A549 (cell line): ENCODE measurements around the gene ERBB2. TPM values are rescaled to one million over a fixed set of nuclear protein-coding genes. Genes with fewer than 3 reads are reported as not detected.

Experiments
- ATAC-seq, 2 experiments: fragments of 200-7000 bp in 1 of 2; fragments of >200 bp in 1 of 2; cut with Nextera tagmentation in 1 of 2; cut with Tn5 transposase in 1 of 2; 3 replicates each; pipeline versions ENCODE4 v1.8.0 to v1.9.1; 2018 to 2020; ENCODE audit warnings: mild to moderate bottlenecking in 1 of 2, moderate library complexity in 1 of 2
- CTCF ChIA-PET: fragments of 300-600 bp; sonication (Branson Sonifier 250); formaldehyde crosslinking; extraction: SDS; loops from one replicate; lab custom pipeline; 2021; ENCODE audit warnings: antibody characterized with exemption, inconsistent platforms; lab: Yijun Ruan, JAX
- POLR2A ChIA-PET: fragments of 350-600 bp; formaldehyde crosslinking; extraction: SDS; loops from one replicate; lab custom pipeline; 2021; ENCODE audit warnings: antibody characterized with exemption, inconsistent platforms; lab: Yijun Ruan, JAX
- DNase-seq, 2 experiments: peaks; one replicate each; pipeline versions ENCODE4 v3.0.0 to v3.0.0-alpha.2; 2011 to 2016; ENCODE audit warnings: low read depth in 1 of 2, low spot score in 1 of 2
- FAIRE-seq: peaks from 2 replicates; lab custom pipeline; 2011; peaks lifted over from hg19 to GRCh38; lab: Jason Lieb, UNC
- H3K27ac ChIP-seq, 2 experiments: fragments of >200 bp; sonication (Bioruptor Twin); formaldehyde crosslinking; 3 replicates each; pipeline ENCODE4 v1.5.1; 2016 to 2017
- H3K4me1 ChIP-seq: fragments of >200 bp; sonication (Bioruptor Twin); formaldehyde crosslinking; 3 replicates; pipeline ENCODE4 v1.6.1; 2016
- H3K4me2 ChIP-seq: fragments of >200 bp; sonication (Bioruptor Twin); formaldehyde crosslinking; 3 replicates; pipeline ENCODE4 v1.6.1; 2016
- H3K4me3 ChIP-seq: fragments of >200 bp; sonication (Bioruptor Twin); formaldehyde crosslinking; 3 replicates; pipeline ENCODE4 v1.5.1; 2016
- H3K9me3 ChIP-seq: fragments of >200 bp; sonication (Bioruptor Twin); formaldehyde crosslinking; 3 replicates; pipeline ENCODE4 v1.6.1; 2016
- BCL3 ChIP-seq: fragments of >200 bp; sonication (Bioruptor Twin); formaldehyde crosslinking; IDR thresholded peaks from 3 replicates; pipeline ENCODE4 v1.6.1; 2016
- BHLHE40 ChIP-seq: IDR thresholded peaks from 2 replicates; pipeline ENCODE4 v1.6.1; 2012; ENCODE audit warnings: low read depth, low read length, inconsistent platforms
- E2F6 ChIP-seq: IDR thresholded peaks from 2 replicates; pipeline ENCODE4 v1.6.1; 2012; ENCODE audit warnings: low read depth, borderline replicate concordance
- EP300 ChIP-seq, 2 experiments: fragments of >200 bp; sonication (Bioruptor Twin); formaldehyde crosslinking; IDR thresholded peaks; 2 replicates in 1 of 2; 3 replicates in 1 of 2; pipeline ENCODE4 v1.6.1; 2016 to 2017
- FOSB ChIP-seq: fragments of 250-450 bp; sonication (Bioruptor Pico); IDR thresholded peaks from 2 replicates; pipeline ENCODE4 v1.5.0; 2020; ENCODE audit warnings: mild to moderate bottlenecking, moderate library complexity
- HOXA7 ChIP-seq: fragments of 250-450 bp; sonication (Bioruptor Pico); IDR thresholded peaks from 2 replicates; pipeline ENCODE4 v1.5.0; 2020; ENCODE audit warnings: mild to moderate bottlenecking, moderate library complexity
- HOXB13 ChIP-seq: fragments of 250-450 bp; sonication (Bioruptor Pico); IDR thresholded peaks from 2 replicates; pipeline ENCODE4 v1.5.0; 2020; ENCODE audit warnings: low read depth, mild to moderate bottlenecking, moderate library complexity
- MAFK ChIP-seq: fragments of 450-650 bp; IDR thresholded peaks from 2 replicates; pipeline ENCODE4 v1.6.1; 2014; ENCODE audit not compliant: partially characterized antibody
- MYC ChIP-seq: IDR thresholded peaks from 2 replicates; pipeline ENCODE4 v1.6.1; 2012; ENCODE audit warnings: mild to moderate bottlenecking, inconsistent platforms, low read length, improper control_type of control experiment, borderline replicate concordance
- NFE2L2 ChIP-seq: fragments of 150-350 bp; conservative IDR thresholded peaks from 2 replicates; pipeline ENCODE4 v1.6.1; 2014; ENCODE audit warnings: low read length
- PBX3 ChIP-seq: IDR thresholded peaks from 2 replicates; pipeline ENCODE4 v1.6.1; 2012
- POLR2A ChIP-seq: IDR thresholded peaks from 2 replicates; pipeline ENCODE4 v1.6.1; 2012; ENCODE audit warnings: mild to moderate bottlenecking, low read length
- RCOR1 ChIP-seq: fragments of 150-350 bp; IDR thresholded peaks from 2 replicates; pipeline ENCODE4 v1.6.1; 2014; ENCODE audit warnings: antibody characterized with exemption, low read length, low read depth
- REST ChIP-seq: fragments of 200-600 bp; sonication (generic); IDR thresholded peaks from 2 replicates; pipeline ENCODE4 v1.6.1; 2016; ENCODE audit warnings: antibody characterized with exemption, mild to moderate bottlenecking, moderate library complexity
- ZSCAN20 ChIP-seq: fragments of 250-450 bp; sonication (Bioruptor Pico); IDR thresholded peaks from 2 replicates; pipeline ENCODE4 v1.8.0; 2022; ENCODE audit warnings: mild to moderate bottlenecking, moderate library complexity
- WGBS: methylation state at CpG from one replicate; pipeline ENCODE4 v1.1.6; 2017; ENCODE audit errors: missing lambda C conversion rate; 5-methylcytosine and 5-hydroxymethylcytosine counted together
- polyA plus RNA-seq, 4 experiments: library from polyadenylated mRNA; depleted of rRNA in 3 of 4; stranded (reverse); fragments of >200 nt; fragmentation: RNase III in 1 of 4; extraction: RNeasy Plus Mini Kit Qiagen cat#74134 plus additional on column Dnase treatment in 1 of 4; gene quantifications; 2 replicates in 3 of 4; 3 replicates in 1 of 4; pipeline ENCODE4 v1.2.3, GENCODE V29; 2011 to 2017
- TF ChIP-seq, protein P1 (sequence below): fragments of >200 bp; sonication (Bioruptor Twin); formaldehyde crosslinking; IDR thresholded peaks from 2 replicates; pipeline ENCODE4 v1.6.1; 2016

ERBB2 gene
- polyA plus RNA-seq, 2 of the 4 experiments (the other 2 are of a cell fraction): 22.4 to 32.0 TPM

DNA sequence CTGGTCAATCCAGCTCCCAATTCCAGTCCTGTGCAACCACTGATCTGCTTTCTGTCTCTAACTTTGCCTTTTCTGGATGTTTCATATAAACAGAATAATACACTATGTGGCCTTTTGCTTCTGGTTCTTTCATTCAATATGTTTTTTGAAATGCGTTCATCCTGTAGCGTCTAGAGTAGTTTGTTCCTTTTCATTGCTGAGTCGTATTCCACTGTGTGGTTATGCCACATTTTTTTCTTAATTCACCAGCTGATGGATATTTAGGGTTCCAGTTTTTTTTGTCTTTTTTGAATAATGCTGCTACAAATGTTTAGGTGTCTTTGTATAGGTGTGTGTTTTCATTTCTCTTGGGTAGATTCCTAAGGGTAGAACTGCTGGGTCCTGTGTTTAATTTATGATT, 32.7 kb downstream of the ERBB2 start:
- WGBS: 93% methylated on average over 3 of the region's 3 CpGs
- ChIA-PET POLR2A (interaction anchor here (1.2 kb wide), 1 partner anchor 32 kb away, joined by 3 read pairs; the partner anchor contains the start of gene ERBB2), CTCF (interaction anchor here (0.7 to 5.8 kb wide), 7 partner anchors 17 to 110 kb away, joined by 3 to 171 read pairs (median 16); partner anchors contain the start of gene PNMT)
- Histone ChIP-seq H3K4me2 (no peak overlapping the region), H3K9me3 (no peaks in the 10 kb centered on the region), H3K27ac (no peak overlapping the region), H3K4me1 (peaks cover 23% of the 10 kb centered on the region), H3K4me3 (no peak overlapping the region)
- DNase-seq (no peak), ATAC-seq (no peak), FAIRE-seq (no peak)
- TF ChIP-seq POLR2A (no peak), ZSCAN20 (CRISPR knock-in tag) (no peak), BHLHE40 (no peak), NFE2L2 (no peak), BCL3 (no peak), EP300 (IDR thresholded peaks at IDR 0.05) (no peak), PBX3 (no peak), REST (no peak), MYC (no peak), MAFK (no peak), HOXA7 (no peak), RCOR1 (no peak), E2F6 (no peak), HOXB13 (CRISPR knock-in tag) (no peak)
- TF ChIP-seq, protein P1, sequence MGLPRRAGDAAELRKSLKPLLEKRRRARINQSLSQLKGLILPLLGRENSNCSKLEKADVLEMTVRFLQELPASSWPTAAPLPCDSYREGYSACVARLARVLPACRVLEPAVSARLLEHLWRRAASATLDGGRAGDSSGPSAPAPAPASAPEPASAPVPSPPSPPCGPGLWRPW: no peak

GRCh38 chr17:39735882-39736281, 36.0 kb downstream of the ERBB2 start:
- WGBS: 83% methylated on average over 2 of the region's 2 CpGs
- DNase-seq (no peak), ATAC-seq (no peak), FAIRE-seq (no peak)
- H3K9me3 ChIP-seq: no peaks in the 10 kb centered on the region
- H3K27ac ChIP-seq: no peak overlapping the region
- TF ChIP-seq FOSB: no peak
- no peak for TF ChIP-seq REST
- peaks cover 33% of the 10 kb centered on the region for H3K4me1 ChIP-seq
- H3K4me3 ChIP-seq: no peak overlapping the region
- ChIA-PET CTCF (interaction anchor here (0.6 to 2.4 kb wide), 6 partner anchors 7 to 227 kb away, joined by 3 to 21 read pairs (median 4); no protein-coding TSS in a partner anchor), POLR2A (no interaction called here)
- peak overlapping the region; percentile 99; the same call in 1 of the 3 replicates for H3K4me2 ChIP-seq
